ENCODE results near the gene GPC1.

Gene GPC1

GRCh38 chr2:240419271-240419670 lies 16.2 kb upstream of the GPC1 start:
- Histone ChIP-seq H3K36me3 (replicated peaks; ENCODE audit: low read depth, low read length) (no peaks in the 10 kb centered on the region), H3K27ac (ENCODE audit: low read length) (no peak overlapping the region), H3K4me2 (ENCODE audit: low read length) (no peak overlapping the region), H3K4me1 (ENCODE audit: low read length) (no peaks in the 10 kb centered on the region), H2AFZ (ENCODE audit: low read depth, low read length) (no peak overlapping the region), H3K9ac (ENCODE audit: low read length) (no peak overlapping the region), H3K79me2 (ENCODE audit: low read length) (no peaks in the 10 kb centered on the region), H3K27me3 (ENCODE audit: low read depth, low read length) (no peaks in the 10 kb centered on the region), H4K20me1 (ENCODE audit: insufficient read depth, low read length) (no peaks in the 10 kb centered on the region), H3K9me3 (ENCODE audit: insufficient read depth, low read length) (no peaks in the 10 kb centered on the region), H3K4me3 (ENCODE audit: low read length) (no peak overlapping the region)
- TF ChIP-seq CTCF (IDR thresholded peaks at IDR 0.05; ENCODE audit: low read depth, low read length) = no peak
- TF ChIP-seq EZH2phosphoT487 (IDR thresholded peaks at IDR 0.05; ENCODE audit: low read depth) = no peak

DNA sequence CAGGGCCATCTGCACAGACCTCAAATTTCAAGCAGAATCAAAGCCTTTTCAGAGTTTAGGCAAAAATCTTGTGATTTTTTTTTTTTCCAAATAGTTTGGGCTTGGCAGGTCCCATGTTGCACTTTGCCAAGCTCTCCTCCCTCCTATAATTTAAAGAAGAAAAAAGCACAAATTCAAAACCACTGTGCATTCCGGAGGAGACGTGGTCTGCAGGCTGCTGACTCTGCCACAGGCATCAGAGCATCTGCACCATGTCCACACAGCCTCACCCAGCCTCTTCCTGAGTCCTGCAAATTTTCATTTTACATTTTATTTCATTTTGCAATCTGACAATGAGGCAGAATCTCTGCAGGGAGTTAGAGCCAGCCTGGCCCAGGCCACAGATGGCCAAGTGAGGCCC lies 15.7 kb upstream of the GPC1 start:
- Histone ChIP-seq H3K4me1 (ENCODE audit: low read length) (no peaks in the 10 kb centered on the region), H2AFZ (ENCODE audit: low read depth, low read length) (no peak overlapping the region), H3K27me3 (ENCODE audit: low read depth, low read length) (no peaks in the 10 kb centered on the region), H3K9me3 (ENCODE audit: insufficient read depth, low read length) (no peaks in the 10 kb centered on the region), H3K36me3 (replicated peaks; ENCODE audit: low read depth, low read length) (no peaks in the 10 kb centered on the region), H3K4me3 (ENCODE audit: low read length) (no peak overlapping the region), H3K4me2 (ENCODE audit: low read length) (no peak overlapping the region), H3K9ac (ENCODE audit: low read length) (no peak overlapping the region), H3K79me2 (ENCODE audit: low read length) (no peaks in the 10 kb centered on the region), H3K27ac (ENCODE audit: low read length) (no peak overlapping the region), H4K20me1 (ENCODE audit: insufficient read depth, low read length) (no peaks in the 10 kb centered on the region)
- TF ChIP-seq EZH2phosphoT487 (IDR thresholded peaks at IDR 0.05; ENCODE audit: low read depth) = no peak
- no peak for TF ChIP-seq CTCF (IDR thresholded peaks at IDR 0.05; ENCODE audit: low read depth, low read length)

- no peaks in the 10 kb centered on the region for H3K36me3 ChIP-seq (replicated peaks; ENCODE audit: low read depth, low read length)
- H4K20me1 ChIP-seq (ENCODE audit: insufficient read depth, low read length) = no peaks in the 10 kb centered on the region
- TF ChIP-seq CTCF (IDR thresholded peaks at IDR 0.05; ENCODE audit: low read depth, low read length) (no peak), EZH2phosphoT487 (IDR thresholded peaks at IDR 0.05; ENCODE audit: low read depth) (no peak)
- H3K4me2 ChIP-seq (ENCODE audit: low read length) = no peak overlapping the region
- no peak overlapping the region for H3K27ac ChIP-seq (ENCODE audit: low read length)
- no peaks in the 10 kb centered on the region for H3K9me3 ChIP-seq (ENCODE audit: insufficient read depth, low read length)
- no peaks in the 10 kb centered on the region for H3K79me2 ChIP-seq (ENCODE audit: low read length)
- no peak overlapping the region for H2AFZ ChIP-seq (ENCODE audit: low read depth, low read length)
- no peak overlapping the region for H3K9ac ChIP-seq (ENCODE audit: low read length)
- no peaks in the 10 kb centered on the region for H3K4me1 ChIP-seq (ENCODE audit: low read length)
- H3K4me3 ChIP-seq (ENCODE audit: low read length) = no peak overlapping the region
- no peaks in the 10 kb centered on the region for H3K27me3 ChIP-seq (ENCODE audit: low read depth, low read length)
These were observed 15.0 kb upstream of the GPC1 start for GRCh38 chr2:240420206-240421104.

- no peak overlapping the region for H3K9ac ChIP-seq (ENCODE audit: low read length)
- H3K27ac ChIP-seq (ENCODE audit: low read length) = no peak overlapping the region
- no peaks in the 10 kb centered on the region for H3K9me3 ChIP-seq (ENCODE audit: insufficient read depth, low read length)
- H3K79me2 ChIP-seq (ENCODE audit: low read length) = no peaks in the 10 kb centered on the region
- H3K4me3 ChIP-seq (ENCODE audit: low read length) = no peak overlapping the region
- no peaks in the 10 kb centered on the region for H4K20me1 ChIP-seq (ENCODE audit: insufficient read depth, low read length)
- H3K4me2 ChIP-seq (ENCODE audit: low read length) = no peak overlapping the region
- no peak for TF ChIP-seq CTCF (IDR thresholded peaks at IDR 0.05; ENCODE audit: low read depth, low read length)
- no peak for TF ChIP-seq EZH2phosphoT487 (IDR thresholded peaks at IDR 0.05; ENCODE audit: low read depth)
- no peaks in the 10 kb centered on the region for H3K4me1 ChIP-seq (ENCODE audit: low read length)
- no peaks in the 10 kb centered on the region for H3K27me3 ChIP-seq (ENCODE audit: low read depth, low read length)
- H2AFZ ChIP-seq (ENCODE audit: low read depth, low read length) = no peak overlapping the region
- no peaks in the 10 kb centered on the region for H3K36me3 ChIP-seq (replicated peaks; ENCODE audit: low read depth, low read length)
These were observed 14.1 kb upstream of the GPC1 start for GRCh38 chr2:240421381-240421780.

All from OCI-LY3 (cell line).